Epithelial cell of proximal tubule (primary cell): Measurements from ENCODE around the gene TNFAIP8. TPM values are rescaled to one million over a fixed set of nuclear protein-coding genes. Genes with fewer than 3 reads are reported as not detected.

ENCODE experiments used
- DNase-seq: peaks from one replicate; pipeline ENCODE4 v3.0.0-alpha.2; 2011; ENCODE audit warnings: low read depth
- H3K4me3 ChIP-seq: 2 replicates; pipeline ENCODE4 v1.5.1; 2011; ENCODE audit warnings: low read depth, mild to moderate bottlenecking, low read length
- CTCF ChIP-seq: conservative IDR thresholded peaks from 2 replicates; pipeline ENCODE4 v1.5.1; 2012; ENCODE audit warnings: low read depth, mild to moderate bottlenecking, low read length
- total RNA-seq: library from RNA; depleted of rRNA; stranded (reverse); fragments of >200 nt; gene quantifications from 2 replicates; pipeline ENCODE4 v1.2.3, GENCODE V29; 2015

TNFAIP8 gene
- total RNA-seq, 1 donor from 2014 or later, result 60.9 TPM

GRCh38 chr5:119385136-119385535 lies 29.3 kb downstream of the TNFAIP8 start:
- no peak overlapping the region for H3K4me3 ChIP-seq
- no peak for TF ChIP-seq CTCF
- DNase-seq, result no peak

DNA sequence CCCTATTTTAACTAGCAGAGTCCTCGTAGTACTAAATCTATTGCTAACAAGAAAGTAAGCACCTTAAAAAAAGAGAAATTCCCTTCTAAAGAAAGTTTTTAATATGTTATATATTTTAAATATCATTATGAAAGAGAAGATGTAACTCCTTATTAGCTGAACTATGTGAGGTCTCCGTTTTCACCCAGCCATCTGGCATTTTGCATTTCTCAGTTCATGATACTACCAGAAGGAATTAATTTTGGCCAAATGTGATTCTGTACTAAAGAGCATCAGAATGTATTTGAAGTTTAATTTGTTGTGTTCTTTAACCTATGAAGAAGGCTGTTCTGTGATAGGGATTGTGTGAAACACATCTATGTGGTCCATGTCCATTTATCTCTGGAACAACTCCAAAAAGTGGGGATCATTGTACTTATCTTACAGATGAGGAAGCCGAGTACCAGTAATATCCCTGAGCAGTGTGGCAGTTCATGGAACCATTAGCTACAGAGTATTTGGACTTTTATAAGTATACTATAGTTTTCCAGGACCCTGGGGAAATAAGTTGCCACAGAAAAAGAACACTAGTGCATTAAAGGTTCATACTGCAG lies 29.8 kb downstream of the TNFAIP8 start:
- no peak for TF ChIP-seq CTCF
- no peak for DNase-seq
- no peak overlapping the region for H3K4me3 ChIP-seq

GRCh38 chr5:119386596-119387344 lies 31.0 kb downstream of the TNFAIP8 start:
- DNase-seq, result no peak
- no peak overlapping the region for H3K4me3 ChIP-seq
- no peak for TF ChIP-seq CTCF

- DNase-seq, result no peak
- no peak for TF ChIP-seq CTCF
These were observed 32.3 kb downstream of the TNFAIP8 start for GRCh38 chr5:119387945-119388618.

DNA sequence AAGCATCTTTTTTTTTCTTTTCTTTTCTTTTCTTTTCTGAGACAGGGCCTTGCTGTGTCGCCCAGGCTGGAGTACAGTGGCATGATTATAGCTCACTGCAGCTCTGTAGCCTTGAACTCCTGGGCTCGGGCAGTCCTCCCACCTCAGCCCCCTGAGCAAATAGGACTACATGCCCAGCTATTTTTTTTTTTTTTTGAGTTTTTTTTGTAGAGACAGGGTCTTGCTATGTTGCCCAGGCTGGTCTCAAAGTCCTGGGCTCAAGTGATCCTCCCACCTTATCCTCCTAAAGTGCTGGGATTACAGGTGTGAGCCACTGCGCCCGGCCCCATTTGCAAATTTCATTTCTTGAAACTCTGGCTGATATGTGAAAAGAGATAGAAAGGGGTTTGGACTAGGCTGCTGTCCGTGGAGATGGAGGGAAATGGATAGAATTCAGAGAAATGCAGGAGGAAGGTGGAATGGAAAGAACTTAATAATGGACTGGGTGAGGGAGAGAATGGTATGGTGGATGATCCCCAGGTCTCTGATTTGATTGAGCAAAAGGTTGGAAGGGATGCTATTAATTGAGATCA lies 32.9 kb downstream of the TNFAIP8 start:
- H3K4me3 ChIP-seq, result no peak overlapping the region
- DNase-seq, result no peak
- no peak for TF ChIP-seq CTCF

More at GRCh38 chr5:119387945-119388618, 32.3 kb downstream of the TNFAIP8 start:
- no peak overlapping the region for H3K4me3 ChIP-seq

GRCh38 chr5:119389288-119390030 lies 33.6 kb downstream of the TNFAIP8 start:
- no peak overlapping the region for H3K4me3 ChIP-seq
- TF ChIP-seq CTCF, result no peak
- DNase-seq, result no peak
